Astrocyte (in vitro differentiated cells and primary cell): Measurements from ENCODE around the gene ATXN10. TPM values are rescaled to one million over a fixed set of nuclear protein-coding genes. Genes with fewer than 3 reads are reported as not detected.
A peak's percentile ranks its signal among the peaks of the same experiment; 100 is the strongest.

Experiments used
- DNase-seq: peaks from one replicate; pipeline ENCODE4 v3.0.0-alpha.2; 2010; ENCODE audit warnings: low read depth
- FAIRE-seq: peaks from 2 replicates; lab custom pipeline; 2011; peaks lifted over from hg19 to GRCh38; lab: Jason Lieb, UNC
- H2AFZ ChIP-seq: 2 replicates; pipeline ENCODE4 v1.6.0; 2012; ENCODE audit warnings: low read depth, low read length, inconsistent platforms
- H3K27ac ChIP-seq: 2 replicates; pipeline ENCODE4 v1.5.1; 2011; ENCODE audit warnings: low read depth, low read length, inconsistent platforms
- H3K27me3 ChIP-seq: 2 replicates; pipeline ENCODE4 v1.6.0; 2011; ENCODE audit warnings: low read length, inconsistent platforms; ENCODE audit not compliant: insufficient read depth
- H3K36me3 ChIP-seq: 2 replicates; pipeline ENCODE4 v1.5.1; 2011; ENCODE audit warnings: low read length, inconsistent platforms; ENCODE audit not compliant: insufficient read depth
- H3K4me1 ChIP-seq: 2 replicates; pipeline ENCODE4 v1.5.1; 2011; ENCODE audit warnings: low read length, inconsistent platforms; ENCODE audit not compliant: insufficient read depth
- H3K4me2 ChIP-seq: 2 replicates; pipeline ENCODE4 v1.6.0; 2012; ENCODE audit warnings: low read length, inconsistent platforms
- H3K4me3 ChIP-seq: 2 replicates; pipeline ENCODE4 v1.5.1; 2011; ENCODE audit warnings: low read depth, mild to moderate bottlenecking, low read length, inconsistent platforms; ENCODE audit not compliant: insufficient read depth
- H3K79me2 ChIP-seq: 2 replicates; pipeline ENCODE4 v1.6.0; 2012; ENCODE audit warnings: mild to moderate bottlenecking, low read length, inconsistent platforms; ENCODE audit not compliant: insufficient read depth
- H3K9ac ChIP-seq: 2 replicates; pipeline ENCODE4 v1.6.0; 2012; ENCODE audit warnings: mild to moderate bottlenecking, low read length, inconsistent platforms
- H3K9me3 ChIP-seq: 2 replicates; pipeline ENCODE4 v1.5.1; 2012; ENCODE audit warnings: low read depth, mild to moderate bottlenecking, low read length, inconsistent platforms; ENCODE audit not compliant: insufficient read depth
- H4K20me1 ChIP-seq: 2 replicates; pipeline ENCODE4 v1.6.0; 2012; ENCODE audit warnings: low read length, inconsistent platforms; ENCODE audit not compliant: insufficient read depth
- H3K27ac Mint-ChIP-seq: one replicate; pipeline ENCODE4 v1.8.0; 2021; ENCODE audit warnings: mild to moderate bottlenecking, mixed read lengths; ENCODE audit not compliant: unreplicated experiment
- H3K27me3 Mint-ChIP-seq: one replicate; pipeline ENCODE4 v1.8.0; 2021; ENCODE audit warnings: low read depth, mixed read lengths; ENCODE audit not compliant: unreplicated experiment
- H3K36me3 Mint-ChIP-seq: one replicate; pipeline ENCODE4 v1.8.0; 2021; ENCODE audit warnings: low read depth, mixed read lengths; ENCODE audit not compliant: unreplicated experiment
- H3K4me1 Mint-ChIP-seq: one replicate; pipeline ENCODE4 v1.8.0; 2021; ENCODE audit warnings: low read depth, mixed read lengths; ENCODE audit not compliant: unreplicated experiment
- H3K4me3 Mint-ChIP-seq: one replicate; pipeline ENCODE4 v1.8.0; 2021; ENCODE audit warnings: mild to moderate bottlenecking, moderate library complexity, mixed read lengths; ENCODE audit not compliant: unreplicated experiment
- H3K9me3 Mint-ChIP-seq: one replicate; pipeline ENCODE4 v1.8.0; 2021; ENCODE audit warnings: mild to moderate bottlenecking, mixed read lengths; ENCODE audit not compliant: unreplicated experiment
- CTCF ChIP-seq: IDR thresholded peaks from 2 replicates; pipeline ENCODE4 v1.5.1; 2011; ENCODE audit warnings: low read depth, mild to moderate bottlenecking, inconsistent platforms, low read length, moderate library complexity; ENCODE audit not compliant: insufficient read depth
- EZH2 ChIP-seq: IDR thresholded peaks from 2 replicates; pipeline ENCODE4 v1.6.1; 2012; ENCODE audit warnings: mild to moderate bottlenecking, low read length, inconsistent platforms; ENCODE audit not compliant: insufficient read depth
- total RNA-seq: library from RNA; stranded (reverse); gene quantifications from 2 replicates; pipeline ENCODE4 v1.2.1, GENCODE V29; 2021

The ATXN10 gene
- total RNA-seq, 1 donor from 2014 or later, result 195 TPM

- peaks cover under 1% of the 10 kb centered on the region for H3K4me1 Mint-ChIP-seq
- Histone ChIP-seq H3K36me3 (peaks cover 24% of the 10 kb centered on the region), H3K4me2 (no peak overlapping the region), H4K20me1 (peaks cover 4% of the 10 kb centered on the region), H3K9me3 (no peaks in the 10 kb centered on the region), H3K4me3 (no peak overlapping the region), H3K27ac (no peak overlapping the region), H3K4me1 (no peaks in the 10 kb centered on the region), H3K79me2 (peaks cover 3% of the 10 kb centered on the region), H3K27me3 (no peaks in the 10 kb centered on the region), H2AFZ (no peak overlapping the region), H3K9ac (no peak overlapping the region)
- peaks cover 7% of the 10 kb centered on the region for H3K36me3 Mint-ChIP-seq
- no peak for FAIRE-seq
- no peak for TF ChIP-seq EZH2
- no peak for TF ChIP-seq CTCF
- H3K27ac Mint-ChIP-seq, result no peak overlapping the region
- no peaks in the 10 kb centered on the region for H3K27me3 Mint-ChIP-seq
- no peak for DNase-seq
- no peak overlapping the region for H3K4me3 Mint-ChIP-seq
- no peaks in the 10 kb centered on the region for H3K9me3 Mint-ChIP-seq
Observed at GRCh38 chr22:45812910-45813309, 141.3 kb downstream of the ATXN10 start.

- Histone ChIP-seq H3K9ac (no peak overlapping the region), H3K27me3 (no peaks in the 10 kb centered on the region), H3K4me2 (no peak overlapping the region), H3K4me1 (peaks cover 5% of the 10 kb centered on the region), H2AFZ (no peak overlapping the region), H3K36me3 (peaks cover 18% of the 10 kb centered on the region), H3K79me2 (peaks cover 4% of the 10 kb centered on the region), H3K27ac (no peak overlapping the region), H3K4me3 (no peak overlapping the region), H3K9me3 (no peaks in the 10 kb centered on the region), H4K20me1 (peaks cover 14% of the 10 kb centered on the region)
- Mint-ChIP-seq H3K27ac (no peak overlapping the region), H3K27me3 (no peaks in the 10 kb centered on the region), H3K4me3 (no peak overlapping the region), H3K36me3 (peaks cover 5% of the 10 kb centered on the region), H3K4me1 (peaks cover 10% of the 10 kb centered on the region), H3K9me3 (no peaks in the 10 kb centered on the region)
- no peak for FAIRE-seq
- TF ChIP-seq CTCF (no peak), EZH2 (no peak)
- peak; percentile 6 for DNase-seq
Observed at GRCh38 chr22:45814198-45814597, 142.6 kb downstream of the ATXN10 start.

GRCh38 chr22:45816776-45817175 lies 145.1 kb downstream of the ATXN10 start:
- DNase-seq (no peak), FAIRE-seq (no peak)
- Histone ChIP-seq H2AFZ (no peak overlapping the region), H3K4me1 (peaks cover 5% of the 10 kb centered on the region), H3K9me3 (no peaks in the 10 kb centered on the region), H3K4me3 (no peak overlapping the region), H3K27me3 (no peaks in the 10 kb centered on the region), H3K27ac (no peak overlapping the region), H3K9ac (no peak overlapping the region), H4K20me1 (peaks cover 20% of the 10 kb centered on the region), H3K79me2 (peaks cover 4% of the 10 kb centered on the region), H3K36me3 (peaks cover 15% of the 10 kb centered on the region), H3K4me2 (no peak overlapping the region)
- Mint-ChIP-seq H3K4me3 (no peak overlapping the region), H3K27me3 (no peaks in the 10 kb centered on the region), H3K27ac (no peak overlapping the region), H3K4me1 (peaks cover 10% of the 10 kb centered on the region), H3K36me3 (peaks cover 8% of the 10 kb centered on the region), H3K9me3 (no peaks in the 10 kb centered on the region)
- TF ChIP-seq EZH2 (no peak), CTCF (no peak)
